Esophagus muscularis mucosa (tissue), 3 donors: Measurements from ENCODE around the gene ULK3.

Experiments
- CTCF ChIP-seq, 3 experiments: fragments of 200-600 bp in 2 of 3; fragments of 450-650 bp in 1 of 3; sonication (generic) in 2 of 3; IDR thresholded peaks; one replicate each; pipeline ENCODE4 v1.5.1; 2017 to 2019; ENCODE audit warnings: antibody characterized with exemption in 3 of 3, mild to moderate bottlenecking in 2 of 3, moderate library complexity in 1 of 3
- POLR2A ChIP-seq: fragments of 450-650 bp; IDR thresholded peaks from one replicate; pipeline ENCODE4 v1.6.1; 2017; ENCODE audit warnings: antibody characterized with exemption, moderate library complexity, mild to moderate bottlenecking, low read depth

GRCh38 chr15:74865316-74865715 is 22.4 kb upstream of the ULK3 start:
- TF ChIP-seq CTCF (IDR thresholded peaks at IDR 0.05) (no peak), POLR2A (no peak)
